HUDEP-2 (cell line): ENCODE data around the gene CLRN3.

Experiments used
- DNase-seq, 76 experiments: peaks; one replicate each; lab custom pipeline; 2025; ENCODE audit not compliant: unreplicated experiment in 76 of 76; lab: John Stamatoyannopoulos, UW

Gene CLRN3

GRCh38 chr10:127892743-127893142, at the start of gene CLRN3:
CLRN3 (minus strand) TSS chr10:127892941; CDS start chr10:127892784, 157 bp downstream.
- no peak for DNase-seq

DNA sequence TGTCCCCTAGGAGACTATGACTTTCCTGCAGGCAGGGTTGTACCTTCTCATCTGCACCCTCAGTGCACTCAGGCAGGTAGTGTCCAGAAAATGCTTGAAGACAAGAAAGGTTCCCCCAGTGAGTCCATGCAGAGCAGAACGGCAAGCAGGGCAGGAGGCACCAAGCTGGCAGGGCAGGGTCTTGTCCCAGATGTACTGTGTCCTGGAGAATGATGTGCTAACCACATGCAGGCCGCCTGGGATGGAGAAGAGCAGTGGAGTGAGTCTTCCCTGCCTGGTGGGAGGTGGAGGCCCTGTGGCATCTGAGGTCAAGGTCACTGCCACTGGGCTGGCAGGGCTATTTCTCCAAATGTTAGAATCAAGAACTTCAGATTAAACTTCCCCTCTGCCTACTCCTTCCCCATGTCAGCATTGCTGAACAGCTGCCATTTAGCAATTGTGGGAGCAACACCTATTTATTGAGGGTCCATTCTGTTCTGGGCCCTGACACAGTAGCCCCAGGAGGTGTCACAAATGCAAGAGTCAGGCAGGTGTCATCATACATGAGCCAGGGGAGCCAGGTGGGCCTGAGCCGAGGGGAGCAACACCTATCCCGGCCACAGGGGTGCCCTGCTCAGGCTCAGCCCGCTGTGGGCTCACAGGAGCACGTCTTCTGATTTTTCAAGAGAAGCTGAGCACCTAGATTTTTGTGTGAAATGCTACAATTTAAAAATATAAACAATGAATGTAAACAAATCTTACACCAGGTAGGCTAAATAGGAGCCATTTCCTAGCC, 48.3 kb upstream of the CLRN3 start:
- no peak for DNase-seq

DNA sequence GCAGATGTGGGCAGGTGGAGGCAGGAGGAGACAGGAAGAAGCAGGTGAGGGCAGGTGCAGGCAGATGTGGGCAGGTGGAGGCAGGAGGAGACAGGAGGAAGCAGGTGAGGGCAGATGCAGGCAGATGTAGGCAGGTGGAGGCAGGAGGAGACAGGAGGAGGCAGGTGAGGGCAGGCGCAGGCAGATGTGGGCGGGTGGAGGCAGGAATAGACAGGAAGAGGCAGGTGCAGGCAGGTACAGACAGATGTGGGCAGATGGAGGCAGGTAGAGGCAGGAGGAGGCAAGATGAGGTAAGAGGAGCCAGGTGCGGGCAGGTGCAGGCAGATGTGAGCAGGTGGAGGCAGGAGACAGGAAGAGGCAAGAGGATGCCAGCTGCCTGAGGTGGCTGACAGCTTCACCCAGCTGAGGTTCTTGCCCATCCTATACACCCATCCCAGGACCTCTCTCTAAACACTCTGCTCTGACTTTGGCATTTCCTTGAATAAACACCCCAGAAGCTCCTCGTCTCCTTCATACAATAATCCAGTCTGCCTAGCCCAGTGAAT, 47.1 kb upstream of the CLRN3 start:
- no peak for DNase-seq

DNA sequence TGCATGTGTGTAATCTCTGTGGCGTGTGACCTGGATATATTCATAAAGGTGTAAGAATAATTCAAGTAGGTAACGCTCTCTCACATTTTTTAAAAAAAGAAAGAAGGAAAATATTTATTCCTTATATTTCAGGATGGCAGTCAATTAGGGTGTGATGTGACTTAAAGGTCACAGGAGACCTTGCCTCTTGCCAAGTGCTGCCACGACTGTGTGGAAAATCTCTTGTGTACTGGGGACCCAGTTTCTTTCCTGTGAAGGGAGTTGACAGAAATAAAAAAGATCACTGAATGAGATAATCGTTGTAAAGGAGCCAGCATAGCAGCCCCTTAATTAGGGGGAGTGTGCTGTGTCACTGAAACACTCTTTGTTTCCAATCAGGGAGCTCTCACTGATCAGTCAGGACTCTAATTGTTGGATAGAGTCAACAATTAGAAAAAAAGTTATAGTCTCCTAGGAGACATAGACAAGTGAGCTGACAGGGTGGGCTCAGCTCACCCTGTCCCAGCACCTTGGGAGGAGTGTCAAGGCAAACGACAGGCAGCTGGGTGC, 45.2 kb upstream of the CLRN3 start:
- no peak for DNase-seq

DNA sequence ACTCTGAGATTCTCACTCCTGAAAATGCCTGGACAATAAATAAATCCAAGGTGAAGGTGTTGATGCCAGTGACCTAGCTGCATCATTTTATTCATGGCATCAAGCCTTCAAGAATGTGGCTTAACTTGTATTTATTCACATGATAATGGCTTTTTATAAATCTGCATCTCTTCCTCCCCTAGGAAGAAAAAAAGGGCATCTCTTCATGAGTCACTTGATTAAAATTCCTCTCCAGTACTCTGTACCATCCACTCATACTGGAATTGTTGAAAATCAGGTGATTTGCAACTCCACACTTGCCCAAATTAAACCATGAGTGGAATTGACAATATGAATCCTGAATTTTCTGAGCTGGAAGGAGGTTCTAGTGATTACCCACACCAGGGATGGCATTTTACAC, 44.3 kb upstream of the CLRN3 start:
- no peak for DNase-seq

- no peak for DNase-seq
Measured at GRCh38 chr10:127935071-127935561, 42.4 kb upstream of the CLRN3 start.

DNA sequence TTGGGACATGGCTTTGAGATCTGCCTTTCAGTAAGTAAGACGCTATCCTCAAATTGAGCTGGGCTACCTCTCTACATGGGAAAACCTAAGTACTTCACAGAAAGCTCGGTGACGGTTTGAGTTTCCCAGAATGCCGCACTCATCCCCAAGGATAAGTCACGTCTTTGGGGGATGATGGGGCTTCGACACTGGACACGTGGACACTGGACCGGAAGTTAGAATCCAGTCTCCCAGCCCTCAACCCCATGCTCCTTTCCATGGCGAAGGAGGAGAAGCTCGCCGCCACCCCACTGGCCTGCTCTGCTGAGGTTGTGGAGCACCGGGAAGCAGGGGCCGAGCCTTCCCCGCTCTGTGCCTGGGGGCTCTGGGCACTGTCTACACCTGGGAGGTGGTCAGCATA, 41.6 kb upstream of the CLRN3 start:
- no peak for DNase-seq

DNA sequence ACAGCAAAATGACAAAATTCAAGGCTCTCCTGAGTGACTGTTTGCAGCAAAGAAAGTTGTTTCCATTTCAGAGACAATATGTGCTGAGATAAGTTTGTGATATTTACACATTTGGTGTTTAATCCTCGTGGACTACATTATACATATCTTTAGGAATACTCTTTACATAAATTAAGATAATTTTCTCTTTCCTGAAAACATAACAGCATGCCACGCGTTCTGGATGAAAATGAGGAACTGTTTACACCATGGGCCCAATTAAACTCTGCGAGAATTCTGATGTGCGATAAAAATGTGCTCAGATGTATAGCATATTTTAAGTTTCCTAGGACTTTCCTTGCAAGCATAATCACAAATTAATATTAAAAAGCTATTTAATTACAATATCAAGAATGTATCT, 40.5 kb upstream of the CLRN3 start:
- DNase-seq = no peak

DNA sequence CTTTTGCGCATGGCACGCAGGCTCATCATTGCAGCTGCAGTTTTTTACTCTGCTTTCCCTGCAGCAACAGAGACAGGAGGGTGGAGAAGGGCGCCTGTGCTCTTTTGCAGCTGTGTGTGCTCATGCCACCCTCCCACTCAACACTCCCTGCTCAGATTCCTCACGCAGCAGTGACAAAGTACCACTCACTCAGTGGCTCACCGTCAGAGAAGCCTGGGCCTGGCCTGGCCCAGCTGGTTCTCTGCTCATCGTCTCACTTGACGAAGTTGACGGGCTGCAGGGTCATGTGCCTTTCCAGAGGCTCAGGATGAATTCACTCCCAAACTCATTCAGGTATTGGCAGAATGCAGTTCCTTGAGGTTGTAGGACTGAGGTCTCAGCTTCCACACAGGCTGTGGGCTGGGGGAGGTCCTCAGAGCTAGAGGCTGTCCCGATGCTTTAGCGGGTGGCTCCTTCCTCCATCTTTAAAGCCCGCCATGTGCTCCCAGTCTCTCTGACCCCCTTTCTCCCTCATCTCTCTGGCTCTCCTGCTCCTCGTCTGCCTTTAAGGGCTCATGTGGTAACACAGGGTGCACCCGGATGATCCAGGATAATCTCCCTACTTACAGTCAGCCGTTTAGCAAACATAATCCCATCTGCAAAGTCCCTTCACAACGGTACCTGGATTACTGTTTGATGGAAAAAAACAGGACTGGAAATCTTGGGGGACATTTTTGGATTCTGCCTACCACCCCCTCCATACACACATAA, 40.0 kb upstream of the CLRN3 start:
- DNase-seq = no peak

DNA sequence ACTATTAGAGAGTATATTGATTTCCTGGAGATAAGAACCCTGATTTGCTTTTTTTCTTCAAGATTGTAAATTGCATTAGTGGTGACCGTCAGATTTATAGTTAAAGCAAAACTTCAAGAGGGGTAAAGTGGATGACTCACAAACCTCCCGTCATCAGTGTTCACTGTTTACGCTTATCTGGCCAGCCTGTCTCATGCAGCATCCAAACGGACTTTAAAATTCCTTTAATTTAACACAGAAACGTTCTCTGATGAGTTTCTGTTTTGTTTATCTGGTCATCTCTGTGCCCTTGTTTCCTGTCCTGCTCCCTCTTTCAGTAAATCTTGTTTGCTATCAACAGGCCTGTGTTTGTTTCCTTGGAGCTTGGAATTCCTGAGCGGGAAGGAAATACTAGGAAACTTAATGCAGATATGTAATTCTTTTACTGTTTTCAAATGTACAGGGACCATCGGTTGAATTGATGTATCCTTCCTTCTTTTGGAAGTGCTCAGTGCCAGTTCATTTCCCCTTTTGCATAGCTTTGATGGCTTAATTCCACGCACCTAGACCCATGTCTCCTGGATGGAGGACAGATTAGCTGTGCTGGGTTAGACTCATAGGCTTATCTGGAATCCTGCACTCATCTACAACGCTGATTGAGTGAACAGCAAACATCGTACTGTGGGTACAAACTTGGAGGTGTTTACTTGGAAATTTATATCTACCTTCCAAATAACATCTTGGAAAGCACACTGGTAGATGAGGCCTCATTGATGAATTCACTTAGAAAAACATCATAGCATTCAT, 35.5 kb upstream of the CLRN3 start:
- no peak for DNase-seq

DNA sequence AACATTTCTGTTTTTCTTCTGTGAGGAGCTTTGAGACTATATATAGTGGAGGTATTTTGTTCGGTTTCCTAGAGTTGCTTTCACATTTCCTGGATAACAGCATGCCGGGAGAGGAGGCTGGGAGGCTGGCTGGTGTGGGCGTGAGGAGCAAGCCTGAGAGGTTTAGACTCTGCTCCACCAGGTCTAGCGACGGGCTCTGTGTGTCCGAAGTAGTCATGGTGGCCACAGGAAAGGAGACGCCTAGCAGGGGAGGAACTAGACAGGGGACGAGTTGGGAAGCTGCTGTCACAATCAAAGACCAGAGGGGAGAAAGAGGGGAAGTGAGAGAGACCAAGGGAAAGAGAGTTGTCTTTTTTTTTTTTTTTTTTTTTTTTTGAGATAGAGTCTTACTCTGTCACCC, 33.7 kb upstream of the CLRN3 start:
- DNase-seq = no peak

DNA sequence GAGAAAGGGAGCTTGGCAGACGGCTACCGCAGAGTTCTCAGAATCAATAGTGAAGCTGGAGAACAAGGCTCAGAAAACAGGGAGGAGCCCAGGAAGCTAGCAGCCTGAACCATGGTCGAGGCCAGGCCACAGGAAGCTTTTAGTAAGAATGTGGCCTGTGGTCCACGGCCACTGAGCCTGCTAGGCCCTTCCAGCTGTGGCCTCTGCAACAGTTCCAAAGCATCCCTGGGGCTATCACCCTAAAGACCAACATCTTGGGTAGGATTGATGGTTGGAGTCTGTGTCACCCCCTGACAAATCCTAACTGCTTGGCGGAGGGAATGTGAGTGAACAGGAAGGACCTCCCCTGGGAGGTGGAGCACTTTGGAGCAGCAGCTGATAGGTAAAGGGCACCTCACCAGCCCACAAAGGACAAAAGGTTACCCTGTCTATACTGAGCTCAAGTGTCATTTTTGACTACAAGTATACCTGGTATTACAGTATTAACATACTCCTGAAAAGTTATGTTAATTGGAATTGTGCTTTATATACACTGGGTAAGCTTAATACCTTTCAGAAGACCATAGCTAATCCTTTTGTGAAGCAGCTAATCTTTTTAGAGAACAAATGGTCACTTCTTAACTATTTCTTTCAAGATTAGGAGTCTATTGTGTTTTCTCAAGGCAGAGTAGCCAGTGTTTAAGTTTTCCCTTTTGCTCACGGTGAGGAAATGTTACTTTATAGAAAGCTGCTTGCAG, 32.9 kb upstream of the CLRN3 start:
- DNase-seq = no peak

- DNase-seq = no peak
Measured at GRCh38 chr10:127923646-127924045, 30.9 kb upstream of the CLRN3 start.

DNA sequence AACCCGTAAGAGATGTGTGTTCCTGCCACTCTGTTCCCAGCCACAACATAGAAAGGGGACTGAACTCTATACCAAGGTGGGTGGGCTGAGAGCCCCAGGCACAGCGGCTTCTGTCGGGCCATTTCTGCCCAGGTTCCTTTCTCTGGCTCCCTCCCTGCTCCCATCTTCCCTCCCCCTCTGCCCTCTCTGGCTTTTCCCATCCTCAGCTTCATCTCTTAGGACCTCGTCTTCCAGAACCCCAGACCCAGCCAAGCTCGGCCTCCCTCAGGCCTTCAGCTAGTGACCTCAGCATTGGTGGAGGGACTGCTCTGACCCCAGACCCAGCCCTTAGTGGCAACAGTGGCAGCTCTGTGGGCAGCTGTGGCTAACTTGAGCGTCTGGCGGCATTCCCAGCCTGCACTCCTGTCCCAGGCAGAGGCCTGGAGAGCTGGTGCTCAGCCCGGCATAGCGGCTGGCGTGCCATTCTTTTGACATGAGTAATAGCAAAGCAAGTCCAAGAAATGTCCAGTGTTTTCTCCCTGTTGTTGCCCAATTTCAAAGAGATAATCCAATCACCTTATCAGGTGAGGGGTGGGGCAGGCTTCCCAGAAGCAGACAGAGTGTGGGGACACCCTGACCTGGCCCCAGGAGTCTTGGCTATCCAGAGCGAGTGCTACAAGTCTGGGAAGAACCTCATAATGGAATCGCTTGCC, 30.1 kb upstream of the CLRN3 start:
- no peak for DNase-seq

DNA sequence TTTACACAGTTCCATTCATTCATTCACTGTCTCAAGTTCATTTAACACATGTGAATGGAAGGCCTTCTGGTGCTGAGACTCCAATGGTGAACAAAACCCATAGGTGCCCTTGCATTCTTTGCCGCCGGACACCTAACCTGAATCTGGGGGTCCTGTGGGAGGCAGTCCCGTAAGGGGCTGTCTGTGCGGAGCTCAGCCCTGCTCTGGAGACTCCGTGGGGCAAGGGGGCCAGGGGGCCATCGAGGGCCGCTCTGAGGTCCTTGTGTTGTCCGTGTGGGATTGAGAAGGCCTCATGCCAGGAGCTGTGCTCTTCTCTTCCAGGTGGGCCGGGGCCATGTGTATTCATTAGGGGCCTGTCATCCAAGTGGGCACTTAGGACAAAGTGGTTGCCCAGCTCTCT, 29.5 kb upstream of the CLRN3 start:
- DNase-seq = no peak

DNA sequence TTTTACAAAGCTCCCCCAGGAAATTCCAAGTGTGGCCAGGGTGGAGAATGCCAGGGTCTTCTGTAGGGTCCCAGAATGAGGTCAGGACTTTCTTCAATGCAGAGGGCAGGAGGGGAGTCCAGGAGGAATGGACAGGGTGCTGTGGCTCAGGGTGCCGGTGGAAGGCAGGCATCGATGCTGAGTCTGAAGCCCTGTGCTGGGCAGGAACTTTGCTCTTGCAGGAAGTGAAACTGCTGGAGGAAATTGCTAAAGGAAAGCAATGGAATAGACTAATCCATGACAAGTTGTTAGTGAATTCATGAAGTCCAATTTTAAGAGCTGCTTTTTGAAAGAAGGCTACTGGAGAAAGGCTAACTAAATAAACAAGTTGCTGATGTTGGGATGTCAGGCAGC, 29.0 kb upstream of the CLRN3 start:
- DNase-seq = no peak

DNA sequence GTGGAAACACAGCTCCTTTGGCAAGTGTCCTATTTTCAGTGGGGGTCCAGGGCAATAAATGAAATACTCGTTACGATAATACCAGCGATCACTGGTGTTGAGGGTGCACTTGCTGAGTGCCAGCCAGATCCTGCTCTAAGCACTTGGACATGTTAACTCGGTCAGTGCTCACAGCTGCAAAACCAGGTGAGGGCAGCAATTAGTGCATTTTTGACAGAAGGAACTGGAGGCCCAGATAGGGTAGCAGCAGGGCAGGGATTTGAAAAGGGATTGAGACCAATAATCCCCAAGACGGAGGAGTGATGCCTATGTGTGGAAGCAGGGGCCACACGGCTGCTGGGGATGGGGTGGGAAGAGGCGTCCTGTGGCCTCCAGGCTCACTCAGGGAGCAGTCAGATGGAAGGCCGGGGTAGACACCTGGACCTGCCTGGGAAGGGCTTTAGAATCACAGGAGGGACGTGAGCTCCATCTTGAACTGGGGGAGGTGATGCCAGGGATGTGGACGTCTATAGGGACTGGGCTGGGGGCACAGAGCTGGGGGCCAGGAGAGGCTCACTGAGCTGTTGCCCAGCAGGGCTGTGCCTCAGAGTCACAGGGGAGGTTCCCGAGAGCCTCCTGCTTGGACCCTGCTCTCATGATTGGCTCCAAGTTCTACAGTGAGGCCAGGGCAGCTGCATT, 28.5 kb upstream of the CLRN3 start:
- DNase-seq = no peak

DNA sequence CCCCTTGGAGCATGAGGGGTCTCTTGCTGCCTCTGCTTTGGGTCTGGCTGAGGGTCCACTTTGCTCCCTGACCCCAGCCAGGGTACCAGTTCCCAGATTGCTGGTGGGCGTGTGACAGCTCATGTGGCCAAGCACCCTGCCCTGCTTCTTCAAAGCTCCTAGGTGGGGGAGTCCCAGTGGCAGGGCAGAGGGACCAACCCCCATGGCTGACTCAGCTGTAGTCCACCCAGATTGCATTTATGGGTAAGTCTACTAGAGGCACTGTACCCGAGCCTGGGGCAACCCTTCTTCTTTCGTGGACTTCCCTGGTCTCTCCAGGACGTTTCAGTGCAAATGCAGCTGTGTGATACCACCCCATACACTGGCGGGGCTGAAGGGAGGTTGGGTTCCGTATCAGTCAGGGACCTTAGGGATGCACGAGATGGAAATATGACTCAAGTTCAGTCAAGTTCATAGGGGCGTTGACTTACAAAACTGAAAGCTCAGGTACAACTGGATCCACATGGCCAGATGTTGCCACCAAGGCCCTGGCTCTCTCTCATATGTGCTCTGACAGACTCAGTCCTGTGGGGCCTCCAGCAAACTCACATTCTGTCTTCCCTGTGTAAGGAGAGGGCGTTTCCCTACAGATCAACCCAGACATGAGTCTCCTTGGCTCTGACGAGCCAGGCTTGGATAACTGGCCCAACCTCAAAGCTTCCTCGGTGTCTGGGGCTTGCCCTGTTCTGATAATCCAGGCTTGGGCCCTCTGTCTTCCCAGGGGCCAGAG, 27.7 kb upstream of the CLRN3 start:
- DNase-seq = no peak
